K562 (cell line): ENCODE measurements around the gene SUOX. TPM values are rescaled to one million over a fixed set of nuclear protein-coding genes. Genes with fewer than 3 reads are reported as not detected.

Source experiments
- COPS2 ChIP-seq: fragments of 450-650 bp; conservative IDR thresholded peaks from 2 replicates; pipeline ENCODE4 v1.6.1; 2016; ENCODE audit warnings: mild to moderate bottlenecking, moderate library complexity
- DPF2 ChIP-seq: fragments of 450-650 bp; IDR thresholded peaks from 2 replicates; pipeline ENCODE4 v1.6.1; 2016
- EP300 ChIP-seq: IDR thresholded peaks from 2 replicates; pipeline ENCODE4 v1.6.1; 2012; ENCODE audit warnings: low read length, improper control_type of control experiment
- EWSR1 ChIP-seq: fragments of 450-650 bp; IDR thresholded peaks from 2 replicates; pipeline ENCODE4 v1.6.1; 2018; ENCODE audit warnings: borderline replicate concordance, mild to moderate bottlenecking, low read depth, moderate library complexity; ENCODE audit not compliant: partially characterized antibody
- EZH2 ChIP-seq: IDR thresholded peaks from 2 replicates; pipeline ENCODE4 v1.6.1; 2012; ENCODE audit warnings: low read depth, mild to moderate bottlenecking, inconsistent platforms, low read length, borderline replicate concordance
- FOS ChIP-seq: IDR thresholded peaks from 3 replicates; pipeline ENCODE4 v1.6.1; 2011; ENCODE audit not compliant: insufficient read length; ENCODE audit errors: extremely low read depth
- GABPA ChIP-seq: fragments of 200-800 bp; sonication (Bioruptor generic); conservative IDR thresholded peaks from 2 replicates; pipeline ENCODE4 v1.6.1; 2016; ENCODE audit warnings: low read depth, missing genetic modification characterization, missing compliant biosample characterization
- NCOA6 ChIP-seq: fragments of 450-650 bp; IDR thresholded peaks from 2 replicates; pipeline ENCODE4 v1.6.1; 2017; ENCODE audit warnings: mild to moderate bottlenecking
- POLR2G ChIP-seq: fragments of 200-400 bp; formaldehyde crosslinking; IDR thresholded peaks from 2 replicates; pipeline ENCODE4 v1.6.1; 2017; ENCODE audit warnings: low read depth, mild to moderate bottlenecking, antibody characterized with exemption, low read length, moderate library complexity
- PPARD ChIP-seq: fragments of 250-450 bp; sonication (Bioruptor Pico); IDR thresholded peaks from 2 replicates; pipeline ENCODE4 v1.8.0; 2022; ENCODE audit warnings: inconsistent platforms, mild to moderate bottlenecking, moderate library complexity
- RBFOX2 ChIP-seq: fragments of 200-400 bp; formaldehyde crosslinking; IDR thresholded peaks from 2 replicates; pipeline ENCODE4 v1.6.1; 2017; ENCODE audit warnings: low read depth, mild to moderate bottlenecking, low read length, moderate library complexity
- TAF15 ChIP-seq: fragments of 200-400 bp; formaldehyde crosslinking; IDR thresholded peaks from 2 replicates; pipeline ENCODE4 v1.6.1; 2017; ENCODE audit warnings: mild to moderate bottlenecking, low read depth, low read length, moderate library complexity
- TCF7L2 ChIP-seq: fragments of 150-350 bp; IDR thresholded peaks from 2 replicates; pipeline ENCODE4 v1.6.1; 2016; ENCODE audit warnings: low read depth, mild to moderate bottlenecking, low read length, moderate library complexity
- ZC3H8 ChIP-seq: fragments of 450-650 bp; IDR thresholded peaks from 2 replicates; pipeline ENCODE4 v1.6.1; 2017
- ZNF75A ChIP-seq: fragments of 450-650 bp; formaldehyde crosslinking; IDR thresholded peaks from 2 replicates; pipeline ENCODE4 v1.4.0; 2020; ENCODE audit warnings: mild to moderate bottlenecking
- ZNF785 ChIP-seq: fragments of 250-450 bp; sonication (Bioruptor Pico); IDR thresholded peaks from 2 replicates; pipeline ENCODE4 v1.4.0; 2020; ENCODE audit warnings: mild to moderate bottlenecking
- polyA plus RNA-seq, 8 experiments: library from polyadenylated mRNA; depleted of rRNA in 4 of 8; stranded (reverse) in 5 of 8; unstranded in 3 of 8; fragments of >200 nt; fragmentation: Nextera tagmentation in 2 of 8; fragmentation: Illumina TruSeq in 1 of 8; extraction: Ambion mirVana in 2 of 8; extraction: Trizol in 1 of 8; gene quantifications; 2 replicates each; pipeline versions ENCODE4 v1.2.1 to v1.2.3, GENCODE V29; 2011 to 2014; ENCODE audit warnings: inconsistent platforms in 1 of 8, missing spikeins in 1 of 8
- total RNA-seq, 7 experiments: library from RNA; depleted of rRNA in 6 of 7; stranded (reverse); fragments of >200 nt in 6 of 7; fragmentation: Illumina TruSeq in 2 of 7; extraction: Trizol in 2 of 7; gene quantifications; 2 replicates each; pipeline versions ENCODE4 v1.2.1 to v1.2.3, GENCODE V29; 2011 to 2021; ENCODE audit warnings: low replicate concordance in 1 of 7
- TF ChIP-seq, protein P1 (sequence below), 2 experiments: fragments of 150-350 bp in 1 of 2; IDR thresholded peaks; 2 replicates each; pipeline ENCODE4 v1.6.1; 2012 to 2016; ENCODE audit warnings: low read depth in 2 of 2, low read length in 2 of 2, mild to moderate bottlenecking in 1 of 2, moderate library complexity in 1 of 2
- TF ChIP-seq, protein P2 (sequence below): sonication (generic); formaldehyde crosslinking; IDR thresholded peaks from 2 replicates; pipeline ENCODE4 v1.8.0; 2022; ENCODE audit warnings: mild to moderate bottlenecking, missing genetic modification reagents
- TF ChIP-seq, protein P3 (sequence below): sonication (generic); formaldehyde crosslinking; IDR thresholded peaks from 2 replicates; pipeline ENCODE4 v1.8.1; 2023; ENCODE audit warnings: mild to moderate bottlenecking, missing genetic modification reagents, moderate library complexity
- TF ChIP-seq, protein P4 (sequence below): fragments of 250-450 bp; sonication (Bioruptor Pico); IDR thresholded peaks from 2 replicates; pipeline ENCODE4 v1.5.0; 2021; ENCODE audit warnings: mild to moderate bottlenecking, borderline replicate concordance
- TF ChIP-seq, protein P5 (sequence below): fragments of 250-450 bp; sonication (Bioruptor Pico); IDR thresholded peaks from 2 replicates; pipeline ENCODE4 v1.9.0; 2021; ENCODE audit warnings: mild to moderate bottlenecking

SUOX gene
- total and polyA plus RNA-seq, 9 of the 15 experiments (the other 6 are each of a cell fraction or from before 2014, with no cell fraction given) = 9.2 to 39.7 (median 25.4) TPM

DNA sequence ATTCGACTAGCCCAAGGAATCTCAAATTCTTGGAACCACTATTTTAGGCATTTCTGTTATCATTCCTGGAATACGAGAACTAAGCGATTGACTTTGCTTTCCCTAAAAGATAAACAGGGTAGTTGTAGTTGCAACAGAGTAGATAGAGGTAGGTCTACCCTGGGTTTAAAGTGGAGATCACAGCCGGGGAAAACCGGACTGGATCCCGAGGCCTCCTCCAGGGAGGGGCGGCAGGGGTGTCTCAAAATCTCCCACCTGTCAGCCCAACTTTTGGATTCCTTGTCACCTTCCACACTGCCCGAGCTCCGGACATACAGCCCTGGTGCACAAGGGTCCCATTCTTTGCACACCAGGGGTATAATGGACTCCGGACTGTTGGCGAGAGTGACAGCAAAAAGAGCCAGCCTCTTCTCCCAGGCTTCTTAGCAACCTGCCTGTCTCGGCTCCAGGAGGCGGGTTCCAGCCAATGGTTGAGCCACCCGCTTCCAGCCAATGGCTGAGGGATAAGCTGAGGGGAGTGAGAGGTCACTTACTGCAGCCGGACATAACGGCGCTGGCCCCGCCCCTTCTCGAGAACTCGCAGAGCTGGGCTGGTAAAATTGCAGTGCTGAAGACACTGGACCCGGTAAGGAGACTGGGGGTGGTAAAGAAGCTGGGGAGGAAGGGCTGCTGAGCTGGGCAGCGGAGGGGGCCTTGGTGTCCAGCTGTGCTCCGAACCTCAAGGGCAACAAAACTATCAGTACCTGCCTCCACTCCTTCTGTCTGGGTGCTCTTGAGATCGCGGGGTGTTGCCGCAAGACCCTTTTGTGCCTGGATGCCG, at the start of gene SUOX (continued):
- TF ChIP-seq, protein P1, sequence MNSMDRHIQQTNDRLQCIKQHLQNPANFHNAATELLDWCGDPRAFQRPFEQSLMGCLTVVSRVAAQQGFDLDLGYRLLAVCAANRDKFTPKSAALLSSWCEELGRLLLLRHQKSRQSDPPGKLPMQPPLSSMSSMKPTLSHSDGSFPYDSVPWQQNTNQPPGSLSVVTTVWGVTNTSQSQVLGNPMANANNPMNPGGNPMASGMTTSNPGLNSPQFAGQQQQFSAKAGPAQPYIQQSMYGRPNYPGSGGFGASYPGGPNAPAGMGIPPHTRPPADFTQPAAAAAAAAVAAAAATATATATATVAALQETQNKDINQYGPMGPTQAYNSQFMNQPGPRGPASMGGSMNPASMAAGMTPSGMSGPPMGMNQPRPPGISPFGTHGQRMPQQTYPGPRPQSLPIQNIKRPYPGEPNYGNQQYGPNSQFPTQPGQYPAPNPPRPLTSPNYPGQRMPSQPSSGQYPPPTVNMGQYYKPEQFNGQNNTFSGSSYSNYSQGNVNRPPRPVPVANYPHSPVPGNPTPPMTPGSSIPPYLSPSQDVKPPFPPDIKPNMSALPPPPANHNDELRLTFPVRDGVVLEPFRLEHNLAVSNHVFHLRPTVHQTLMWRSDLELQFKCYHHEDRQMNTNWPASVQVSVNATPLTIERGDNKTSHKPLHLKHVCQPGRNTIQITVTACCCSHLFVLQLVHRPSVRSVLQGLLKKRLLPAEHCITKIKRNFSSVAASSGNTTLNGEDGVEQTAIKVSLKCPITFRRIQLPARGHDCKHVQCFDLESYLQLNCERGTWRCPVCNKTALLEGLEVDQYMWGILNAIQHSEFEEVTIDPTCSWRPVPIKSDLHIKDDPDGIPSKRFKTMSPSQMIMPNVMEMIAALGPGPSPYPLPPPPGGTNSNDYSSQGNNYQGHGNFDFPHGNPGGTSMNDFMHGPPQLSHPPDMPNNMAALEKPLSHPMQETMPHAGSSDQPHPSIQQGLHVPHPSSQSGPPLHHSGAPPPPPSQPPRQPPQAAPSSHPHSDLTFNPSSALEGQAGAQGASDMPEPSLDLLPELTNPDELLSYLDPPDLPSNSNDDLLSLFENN (IDR thresholded peaks at IDR 0.05; ENCODE audit: low read depth in 2 of 2, low read length in 2 of 2) = no peak
- no peak for TF ChIP-seq ZC3H8
- TF ChIP-seq, protein P2, sequence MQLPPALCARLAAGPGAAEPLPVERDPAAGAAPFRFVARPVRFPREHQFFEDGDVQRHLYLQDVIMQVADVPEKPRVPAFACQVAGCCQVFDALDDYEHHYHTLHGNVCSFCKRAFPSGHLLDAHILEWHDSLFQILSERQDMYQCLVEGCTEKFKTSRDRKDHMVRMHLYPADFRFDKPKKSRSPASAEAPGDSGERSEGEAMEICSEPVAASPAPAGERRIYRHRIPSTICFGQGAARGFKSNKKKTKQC (CRISPR knock-in tag) = no peak
- TF ChIP-seq PPARD (CRISPR knock-in tag) = no peak
- no peak; the same call in 1 of the 2 replicates for TF ChIP-seq GABPA
- no peak for TF ChIP-seq EWSR1
- TF ChIP-seq, protein P3, sequence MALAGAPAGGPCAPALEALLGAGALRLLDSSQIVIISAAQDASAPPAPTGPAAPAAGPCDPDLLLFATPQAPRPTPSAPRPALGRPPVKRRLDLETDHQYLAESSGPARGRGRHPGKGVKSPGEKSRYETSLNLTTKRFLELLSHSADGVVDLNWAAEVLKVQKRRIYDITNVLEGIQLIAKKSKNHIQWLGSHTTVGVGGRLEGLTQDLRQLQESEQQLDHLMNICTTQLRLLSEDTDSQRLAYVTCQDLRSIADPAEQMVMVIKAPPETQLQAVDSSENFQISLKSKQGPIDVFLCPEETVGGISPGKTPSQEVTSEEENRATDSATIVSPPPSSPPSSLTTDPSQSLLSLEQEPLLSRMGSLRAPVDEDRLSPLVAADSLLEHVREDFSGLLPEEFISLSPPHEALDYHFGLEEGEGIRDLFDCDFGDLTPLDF (CRISPR knock-in tag) = no peak
- TF ChIP-seq POLR2G = peak; percentile 83
- TF ChIP-seq, protein P4, sequence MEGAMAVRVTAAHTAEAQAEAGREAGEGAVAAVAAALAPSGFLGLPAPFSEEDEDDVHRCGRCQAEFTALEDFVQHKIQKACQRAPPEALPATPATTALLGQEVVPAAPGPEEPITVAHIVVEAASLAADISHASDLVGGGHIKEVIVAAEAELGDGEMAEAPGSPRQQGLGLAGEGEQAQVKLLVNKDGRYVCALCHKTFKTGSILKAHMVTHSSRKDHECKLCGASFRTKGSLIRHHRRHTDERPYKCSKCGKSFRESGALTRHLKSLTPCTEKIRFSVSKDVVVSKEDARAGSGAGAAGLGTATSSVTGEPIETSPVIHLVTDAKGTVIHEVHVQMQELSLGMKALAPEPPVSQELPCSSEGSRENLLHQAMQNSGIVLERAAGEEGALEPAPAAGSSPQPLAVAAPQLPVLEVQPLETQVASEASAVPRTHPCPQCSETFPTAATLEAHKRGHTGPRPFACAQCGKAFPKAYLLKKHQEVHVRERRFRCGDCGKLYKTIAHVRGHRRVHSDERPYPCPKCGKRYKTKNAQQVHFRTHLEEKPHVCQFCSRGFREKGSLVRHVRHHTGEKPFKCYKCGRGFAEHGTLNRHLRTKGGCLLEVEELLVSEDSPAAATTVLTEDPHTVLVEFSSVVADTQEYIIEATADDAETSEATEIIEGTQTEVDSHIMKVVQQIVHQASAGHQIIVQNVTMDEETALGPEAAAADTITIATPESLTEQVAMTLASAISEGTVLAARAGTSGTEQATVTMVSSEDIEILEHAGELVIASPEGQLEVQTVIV (CRISPR knock-in tag) = no peak
- no peak for TF ChIP-seq TCF7L2
- no peak for TF ChIP-seq COPS2
- TF ChIP-seq, protein P5, sequence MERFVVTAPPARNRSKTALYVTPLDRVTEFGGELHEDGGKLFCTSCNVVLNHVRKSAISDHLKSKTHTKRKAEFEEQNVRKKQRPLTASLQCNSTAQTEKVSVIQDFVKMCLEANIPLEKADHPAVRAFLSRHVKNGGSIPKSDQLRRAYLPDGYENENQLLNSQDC (CRISPR knock-in tag) = no peak
- TF ChIP-seq ZNF785 (CRISPR knock-in tag) = no peak
- peak; percentile 75 for TF ChIP-seq RBFOX2
- TF ChIP-seq EZH2 = no peak
- TF ChIP-seq NCOA6 = no peak
- TF ChIP-seq FOS = peak; percentile 65
- no peak for TF ChIP-seq TAF15
- TF ChIP-seq EP300 = peak; percentile 15
- 0 out of 2 replicates have a peak, but pooled peaks have one; percentile 37 for TF ChIP-seq ZNF75A (CRISPR knock-in tag)
- TF ChIP-seq DPF2 = no peak
